ENCODE data around the gene BRD9. TPM values are rescaled to one million over a fixed set of nuclear protein-coding genes. Genes with fewer than 3 reads are reported as not detected.
"Not testable (repeated sequence)": the region's sequence is repeated elsewhere in the genome, so short reads cannot be mapped to it uniquely, and the experiment has no call there.

The BRD9 gene
- total RNA-seq, 8 experiments from 2014 or later: 20.4 to 50.1 (median 36.8) TPM

- no peak overlapping the region for H3K4me3 ChIP-seq
- H3K27ac ChIP-seq: no peak overlapping the region
- 82 to 100% (median 89%) methylated on average over 3 to 8 of the region's 9 CpGs; no CpG with 5 or more reads in 1 of the 10 experiments for WGBS, 10 experiments
- in situ Hi-C loops (cut with MboI; ENCODE audit: low pct_unique_long_range_greater_than_20kb in 2 of 9, low sequenced_read_pairs in 9 of 9, unreplicated experiment in 9 of 9): no loop called here
- no peak for ATAC-seq (replicated peaks in 6 of 8)
- no peaks in the 10 kb centered on the region for H3K4me1 ChIP-seq (replicated peaks in 1 of 2)
These were observed 26.9 kb upstream of the BRD9 start for GRCh38 chr5:919356-920000.

GRCh38 chr5:918717-919116 is 26.1 kb upstream of the BRD9 start:
- H3K27ac ChIP-seq; H3K4me1 ChIP-seq (replicated peaks in 1 of 2); H3K4me3 ChIP-seq; ATAC-seq (replicated peaks in 6 of 8); in situ Hi-C loops (cut with MboI; ENCODE audit: low pct_unique_long_range_greater_than_20kb in 2 of 9, low sequenced_read_pairs in 9 of 9, unreplicated experiment in 9 of 9): not testable (repeated sequence)
- 84 to 100% (median 95%) methylated on average over 1 to 5 of the region's 5 CpGs; no CpG with 5 or more reads in 5 of the 10 experiments for WGBS, 10 experiments

- H3K4me3 ChIP-seq: no peak overlapping the region
- H3K27ac ChIP-seq: no peak overlapping the region
- WGBS, 10 experiments: 77 to 100% (median 100%) methylated on average over 1 to 3 of the region's 14 CpGs; no CpG with 5 or more reads in 5 of the 10 experiments
- H3K4me1 ChIP-seq (replicated peaks in 1 of 2): peaks cover 0 to 15% of the 10 kb centered on the region in 2 donors
- ATAC-seq (replicated peaks in 6 of 8): peak in 3 of 8 experiments; percentile 4 to 10 (median 10)
- in situ Hi-C loops (cut with MboI; ENCODE audit: low pct_unique_long_range_greater_than_20kb in 2 of 9, low sequenced_read_pairs in 9 of 9, unreplicated experiment in 9 of 9): no loop called here
These were observed 24.1 kb upstream of the BRD9 start for GRCh38 chr5:916441-917293.

- no peak for ATAC-seq (replicated peaks in 6 of 8)
- no peak overlapping the region for H3K27ac ChIP-seq
- peaks cover 0 to 15% of the 10 kb centered on the region in 2 donors for H3K4me1 ChIP-seq (replicated peaks in 1 of 2)
- no peak overlapping the region for H3K4me3 ChIP-seq
- in situ Hi-C loops (cut with MboI; ENCODE audit: low pct_unique_long_range_greater_than_20kb in 2 of 9, low sequenced_read_pairs in 9 of 9, unreplicated experiment in 9 of 9): no loop called here
- 80 to 100% (median 95%) methylated on average over 2 to 6 of the region's 12 CpGs; no CpG with 5 or more reads in 6 of the 10 experiments for WGBS, 10 experiments
These were observed 23.3 kb upstream of the BRD9 start for GRCh38 chr5:915946-916345.

- ATAC-seq (replicated peaks in 6 of 8); H3K27ac ChIP-seq; H3K4me3 ChIP-seq; in situ Hi-C loops (cut with MboI; ENCODE audit: low pct_unique_long_range_greater_than_20kb in 2 of 9, low sequenced_read_pairs in 9 of 9, unreplicated experiment in 9 of 9): not testable (repeated sequence)
- peaks cover 0 to 15% of the 10 kb centered on the region in 2 donors for H3K4me1 ChIP-seq (replicated peaks in 1 of 2)
- WGBS, 10 experiments: 90 to 100% (median 98%) methylated on average over 1 to 4 of the region's 12 CpGs; no CpG with 5 or more reads in 4 of the 10 experiments
These were observed 22.7 kb upstream of the BRD9 start for GRCh38 chr5:915346-915745.

- no peak for ATAC-seq (replicated peaks in 6 of 8)
- Histone ChIP-seq H3K4me1 (replicated peaks in 1 of 2) (peaks cover 0 to 15% of the 10 kb centered on the region in 2 donors), H3K27ac (no peak overlapping the region), H3K4me3 (no peak overlapping the region)
- WGBS, 10 experiments: 17 to 100% (median 94%) methylated on average over 1 to 3 of the region's 7 CpGs; no CpG with 5 or more reads in 7 of the 10 experiments
- in situ Hi-C loops (cut with MboI; ENCODE audit: low pct_unique_long_range_greater_than_20kb in 2 of 9, low sequenced_read_pairs in 9 of 9, unreplicated experiment in 9 of 9): no loop called here
These were observed 22.0 kb upstream of the BRD9 start for GRCh38 chr5:914612-915011.

GRCh38 chr5:914174-914573 is 21.6 kb upstream of the BRD9 start:
- Histone ChIP-seq H3K4me3 (no peak overlapping the region), H3K27ac (no peak overlapping the region), H3K4me1 (replicated peaks in 1 of 2) (peaks cover 0 to 15% of the 10 kb centered on the region in 2 donors)
- WGBS, 10 experiments: 80 to 100% (median 85%) methylated on average over 1 to 8 of the region's 14 CpGs; no CpG with 5 or more reads in 3 of the 10 experiments
- in situ Hi-C loops (cut with MboI; ENCODE audit: low pct_unique_long_range_greater_than_20kb in 2 of 9, low sequenced_read_pairs in 9 of 9, unreplicated experiment in 9 of 9): no loop called here
- no peak for ATAC-seq (replicated peaks in 6 of 8)

GRCh38 chr5:912280-913091 is 19.9 kb upstream of the BRD9 start:
- WGBS, 10 experiments: 60 to 100% (median 81%) methylated on average over 2 to 18 of the region's 44 CpGs; no CpG with 5 or more reads in 4 of the 10 experiments
- Histone ChIP-seq H3K4me1 (replicated peaks in 1 of 2) (peaks cover 0 to 15% of the 10 kb centered on the region in 2 donors), H3K27ac (peak overlapping the region in 1 of 2 donors; percentile 73), H3K4me3 (no peak overlapping the region)
- ATAC-seq (replicated peaks in 6 of 8): peak in 6 of 8 experiments; percentile 39 to 96 (median 94)
- in situ Hi-C loops (cut with MboI; ENCODE audit: low pct_unique_long_range_greater_than_20kb in 2 of 9, low sequenced_read_pairs in 9 of 9, unreplicated experiment in 9 of 9): no loop called here

GRCh38 chr5:911601-912000 is 19.0 kb upstream of the BRD9 start:
- no peak overlapping the region for H3K27ac ChIP-seq
- H3K4me1 ChIP-seq (replicated peaks in 1 of 2): peaks cover 0 to 15% of the 10 kb centered on the region in 2 donors
- H3K4me3 ChIP-seq: no peak overlapping the region
- ATAC-seq (replicated peaks in 6 of 8): no peak
- 95 to 100% (median 98%) methylated on average over 4 to 7 of the region's 11 CpGs; no CpG with 5 or more reads in 4 of the 10 experiments for WGBS, 10 experiments
- in situ Hi-C loops (cut with MboI; ENCODE audit: low pct_unique_long_range_greater_than_20kb in 2 of 9, low sequenced_read_pairs in 9 of 9, unreplicated experiment in 9 of 9): no loop called here

- Histone ChIP-seq H3K27ac (no peak overlapping the region), H3K4me1 (replicated peaks in 1 of 2) (peaks cover 0 to 15% of the 10 kb centered on the region in 2 donors), H3K4me3 (no peak overlapping the region)
- no peak for ATAC-seq (replicated peaks in 6 of 8)
- WGBS, 10 experiments: 80% methylated on average over 1 of the region's 7 CpGs; no CpG with 5 or more reads in 9 of the 10 experiments
- in situ Hi-C loops (cut with MboI; ENCODE audit: low pct_unique_long_range_greater_than_20kb in 2 of 9, low sequenced_read_pairs in 9 of 9, unreplicated experiment in 9 of 9): no loop called here
These were observed 18.2 kb upstream of the BRD9 start for GRCh38 chr5:910769-911160.

GRCh38 chr5:909994-910768 is 17.6 kb upstream of the BRD9 start:
- ATAC-seq (replicated peaks in 6 of 8): no peak
- in situ Hi-C loops (cut with MboI; ENCODE audit: low pct_unique_long_range_greater_than_20kb in 2 of 9, low sequenced_read_pairs in 9 of 9, unreplicated experiment in 9 of 9): loop anchor here in 1 of 9 experiments (10.0 kb wide), 1 partner anchor 245 kb away; no protein-coding TSS in a partner anchor

GRCh38 chr5:909086-909485 is 16.5 kb upstream of the BRD9 start:
- in situ Hi-C loops (cut with MboI; ENCODE audit: low pct_unique_long_range_greater_than_20kb in 2 of 9, low sequenced_read_pairs in 9 of 9, unreplicated experiment in 9 of 9): loop anchor here in 1 of 9 experiments (10.0 kb wide), 1 partner anchor 244 kb away; no protein-coding TSS in a partner anchor

More at GRCh38 chr5:909994-910768, 17.6 kb upstream of the BRD9 start:
- 100% methylated on average over 1 to 4 of the region's 18 CpGs; no CpG with 5 or more reads in 8 of the 10 experiments for WGBS, 10 experiments
- peaks cover 0 to 15% of the 10 kb centered on the region in 2 donors for H3K4me1 ChIP-seq (replicated peaks in 1 of 2)
- H3K4me3 ChIP-seq: no peak overlapping the region
- H3K27ac ChIP-seq: no peak overlapping the region

More at GRCh38 chr5:909086-909485, 16.5 kb upstream of the BRD9 start:
- no peak for ATAC-seq (replicated peaks in 6 of 8)
- H3K4me1 ChIP-seq (replicated peaks in 1 of 2): peaks cover 0 to 15% of the 10 kb centered on the region in 2 donors
- H3K27ac ChIP-seq: no peak overlapping the region
- 76 to 90% methylated on average over 2 of the region's 8 CpGs; no CpG with 5 or more reads in 8 of the 10 experiments for WGBS, 10 experiments
- H3K4me3 ChIP-seq: no peak overlapping the region
